ENCODE results near the gene ARHGAP35.

GRCh38 chr19:46834121-46834520 is 26.7 kb upstream of the ARHGAP35 start:
- TF ChIP-seq POLR2A (IDR thresholded peaks at IDR 0.05): no peak
- TF ChIP-seq, protein P1, sequence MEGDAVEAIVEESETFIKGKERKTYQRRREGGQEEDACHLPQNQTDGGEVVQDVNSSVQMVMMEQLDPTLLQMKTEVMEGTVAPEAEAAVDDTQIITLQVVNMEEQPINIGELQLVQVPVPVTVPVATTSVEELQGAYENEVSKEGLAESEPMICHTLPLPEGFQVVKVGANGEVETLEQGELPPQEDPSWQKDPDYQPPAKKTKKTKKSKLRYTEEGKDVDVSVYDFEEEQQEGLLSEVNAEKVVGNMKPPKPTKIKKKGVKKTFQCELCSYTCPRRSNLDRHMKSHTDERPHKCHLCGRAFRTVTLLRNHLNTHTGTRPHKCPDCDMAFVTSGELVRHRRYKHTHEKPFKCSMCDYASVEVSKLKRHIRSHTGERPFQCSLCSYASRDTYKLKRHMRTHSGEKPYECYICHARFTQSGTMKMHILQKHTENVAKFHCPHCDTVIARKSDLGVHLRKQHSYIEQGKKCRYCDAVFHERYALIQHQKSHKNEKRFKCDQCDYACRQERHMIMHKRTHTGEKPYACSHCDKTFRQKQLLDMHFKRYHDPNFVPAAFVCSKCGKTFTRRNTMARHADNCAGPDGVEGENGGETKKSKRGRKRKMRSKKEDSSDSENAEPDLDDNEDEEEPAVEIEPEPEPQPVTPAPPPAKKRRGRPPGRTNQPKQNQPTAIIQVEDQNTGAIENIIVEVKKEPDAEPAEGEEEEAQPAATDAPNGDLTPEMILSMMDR (IDR thresholded peaks at IDR 0.05): no peak
